Measurements from ENCODE around the gene DBR1. TPM values are rescaled to one million over a fixed set of nuclear protein-coding genes. Genes with fewer than 3 reads are reported as not detected.

The DBR1 gene
- total and polyA plus RNA-seq, 7 experiments from 2014 or later: 14.7 to 28.2 (median 20.8) TPM

DNA sequence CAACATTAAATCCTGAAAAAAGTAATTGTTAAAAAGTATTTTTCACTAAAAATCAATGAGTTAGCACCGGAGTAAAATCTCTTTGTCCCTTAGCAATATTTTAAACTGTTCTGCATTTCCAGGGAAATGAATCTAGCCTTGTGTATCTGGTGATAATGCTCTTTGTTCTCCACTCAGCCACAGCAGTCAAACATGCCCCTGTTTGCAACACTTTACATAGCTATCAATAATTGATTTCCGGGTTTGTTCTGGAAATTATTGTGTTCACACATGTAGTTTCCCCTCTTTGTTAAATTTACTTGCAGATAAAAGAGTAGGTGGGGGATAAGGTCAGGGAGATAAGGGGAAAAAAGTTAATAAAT, 38.9 kb downstream of the DBR1 start:
- CTCF ChIA-PET: no interaction called here
- H3K4me3 ChIP-seq (ENCODE audit: low read length): no peak overlapping the region
- no peaks in the 10 kb centered on the region for H3K4me1 ChIP-seq (ENCODE audit: control insufficient read depth in 2 of 2, insufficient read depth in 2 of 2, low read length in 2 of 2)

DNA sequence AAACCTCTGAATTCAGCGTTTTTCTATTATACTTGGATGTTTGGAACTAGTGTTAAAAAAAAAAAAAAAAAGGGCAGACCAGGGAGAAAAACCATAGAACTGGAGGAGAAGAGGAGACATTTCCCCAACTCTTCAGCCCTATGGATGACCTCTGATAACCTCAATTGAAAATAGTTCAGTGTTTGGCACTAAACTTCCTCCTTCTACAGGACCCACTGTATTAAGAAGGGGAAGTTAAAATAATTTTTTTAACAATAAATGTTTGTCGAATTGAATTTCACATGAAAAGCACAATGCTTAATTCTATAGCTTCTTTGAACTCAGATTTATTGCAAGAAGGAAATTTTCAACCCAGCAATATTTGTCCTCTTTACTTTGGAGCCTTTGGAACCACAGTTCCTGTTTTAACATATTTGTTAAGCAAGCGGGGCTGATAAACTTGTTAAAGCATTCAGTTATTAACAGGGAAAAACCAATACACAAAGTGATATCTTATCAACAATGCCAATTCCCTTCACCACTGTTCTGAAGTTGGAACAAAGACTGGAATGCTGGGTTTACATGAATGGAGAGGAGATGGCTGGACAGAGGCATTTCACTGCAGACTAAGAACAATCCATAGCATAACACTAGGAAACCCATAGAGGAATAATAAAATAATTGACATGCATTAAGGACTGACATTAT, 39.4 kb downstream of the DBR1 start:
- Histone ChIP-seq H3K4me1 (ENCODE audit: control insufficient read depth in 2 of 2, insufficient read depth in 2 of 2, low read length in 2 of 2) (no peaks in the 10 kb centered on the region), H3K27ac (ENCODE audit: low read depth, low read length) (no peak overlapping the region), H3K27me3 (ENCODE audit: control insufficient read depth in 2 of 2, insufficient read depth in 2 of 2, low read length in 2 of 2) (no peaks in the 10 kb centered on the region), H3K9me3 (ENCODE audit: control insufficient read depth in 2 of 3, low read length in 3 of 3) (no peaks in the 10 kb centered on the region), H3K4me3 (ENCODE audit: low read length) (no peak overlapping the region), H3K36me3 (ENCODE audit: control insufficient read depth in 2 of 3, insufficient read depth in 3 of 3, low read length in 3 of 3) (no peaks in the 10 kb centered on the region)
- Mint-ChIP-seq H3K4me1 (peaks cover 0 to 2% (median 0%) of the 10 kb centered on the region in 7 donors), H3K27ac (no peak overlapping the region), H3K9me3 (peaks cover 0 to 3% (median 0%) of the 10 kb centered on the region in 11 donors), H3K36me3 (no peaks in the 10 kb centered on the region), H3K4me3 (no peak overlapping the region), H3K27me3 (peaks cover 0 to 36% (median 7%) of the 10 kb centered on the region in 5 donors)
- intact Hi-C loops (cut with micrococcal nuclease): no loop called here
- no peak for DNase-seq
- peak; percentile 69 for ATAC-seq
- ChIA-PET CTCF (no interaction called here), POLR2A (no interaction called here)

More for the DNA sequence above, 38.9 kb downstream of the DBR1 start:
- H3K9me3 Mint-ChIP-seq: peaks cover 0 to 3% (median 0%) of the 10 kb centered on the region in 11 donors
- no peaks in the 10 kb centered on the region for H3K36me3 Mint-ChIP-seq
- H3K4me3 Mint-ChIP-seq: no peak overlapping the region
- POLR2A ChIA-PET: no interaction called here
- H3K27me3 Mint-ChIP-seq: peaks cover 0 to 34% (median 10%) of the 10 kb centered on the region in 5 donors
- H3K4me1 Mint-ChIP-seq: peaks cover 0 to 2% (median 0%) of the 10 kb centered on the region in 7 donors
- Histone ChIP-seq H3K36me3 (ENCODE audit: control insufficient read depth in 2 of 3, insufficient read depth in 3 of 3, low read length in 3 of 3) (no peaks in the 10 kb centered on the region), H3K27ac (ENCODE audit: low read depth, low read length) (no peak overlapping the region), H3K9me3 (ENCODE audit: control insufficient read depth in 2 of 3, low read length in 3 of 3) (no peaks in the 10 kb centered on the region), H3K27me3 (ENCODE audit: control insufficient read depth in 2 of 2, insufficient read depth in 2 of 2, low read length in 2 of 2) (no peaks in the 10 kb centered on the region)
- intact Hi-C loops (cut with micrococcal nuclease): no loop called here
- no peak for ATAC-seq
- H3K27ac Mint-ChIP-seq: no peak overlapping the region
- no peak for DNase-seq

DNA sequence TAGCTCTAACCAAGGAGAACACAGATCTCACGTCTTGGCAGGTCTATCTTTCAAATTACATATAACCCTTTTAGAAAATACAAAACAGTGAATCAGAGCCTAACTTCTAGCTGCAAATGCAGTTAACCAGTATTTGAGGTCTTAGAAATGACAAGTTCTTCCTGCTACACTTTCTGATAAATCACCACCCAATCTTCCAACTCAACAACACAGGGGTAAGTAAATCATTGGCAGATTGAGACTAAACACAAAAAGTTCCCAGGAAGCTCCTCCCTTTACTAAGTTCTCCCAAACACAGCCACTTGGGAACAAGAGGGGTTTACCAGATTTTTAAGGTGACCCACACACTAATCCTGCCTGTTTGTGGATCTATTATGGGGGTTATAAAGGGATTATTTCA, 42.5 kb downstream of the DBR1 start, which contains the start of gene A4GNT:
TSS of gene A4GNT (minus strand) at position 152 of the 400 bp plus-strand sequence. CDS start 1,134 bp downstream, outside the sequence.
- Mint-ChIP-seq H3K27ac (no peak within 1 kb of the TSS), H3K9me3 (no peaks in the 10 kb centered on the region), H3K27me3 (peaks cover 0 to 37% (median 7%) of the 10 kb centered on the region in 5 donors), H3K4me3 (no peak within 1 kb of the TSS), H3K4me1 (peaks cover 0 to 2% (median 0%) of the 10 kb centered on the region in 7 donors), H3K36me3 (no peaks in the 10 kb centered on the region)
- H3K4me3 ChIP-seq (ENCODE audit: low read length): no peak within 1 kb of the TSS
- H3K27me3 ChIP-seq (ENCODE audit: control insufficient read depth in 2 of 2, insufficient read depth in 2 of 2, low read length in 2 of 2): no peaks in the 10 kb centered on the region
- ATAC-seq (no peak), DNase-seq (no peak)
- H3K4me1 ChIP-seq (ENCODE audit: control insufficient read depth in 2 of 2, insufficient read depth in 2 of 2, low read length in 2 of 2): no peaks in the 10 kb centered on the region
- ChIA-PET POLR2A (no interaction called here), CTCF (interaction anchor here (0.8 kb wide), 1 partner anchor 1026 kb away, joined by 3 read pairs; no protein-coding TSS in a partner anchor)
- H3K9me3 ChIP-seq (ENCODE audit: control insufficient read depth in 2 of 3, low read length in 3 of 3): no peaks in the 10 kb centered on the region
- H3K27ac ChIP-seq (ENCODE audit: low read depth, low read length): no peak within 1 kb of the TSS
- intact Hi-C loops (cut with micrococcal nuclease): no loop called here
- no peaks in the 10 kb centered on the region for H3K36me3 ChIP-seq (ENCODE audit: control insufficient read depth in 2 of 3, insufficient read depth in 3 of 3, low read length in 3 of 3)

DNA sequence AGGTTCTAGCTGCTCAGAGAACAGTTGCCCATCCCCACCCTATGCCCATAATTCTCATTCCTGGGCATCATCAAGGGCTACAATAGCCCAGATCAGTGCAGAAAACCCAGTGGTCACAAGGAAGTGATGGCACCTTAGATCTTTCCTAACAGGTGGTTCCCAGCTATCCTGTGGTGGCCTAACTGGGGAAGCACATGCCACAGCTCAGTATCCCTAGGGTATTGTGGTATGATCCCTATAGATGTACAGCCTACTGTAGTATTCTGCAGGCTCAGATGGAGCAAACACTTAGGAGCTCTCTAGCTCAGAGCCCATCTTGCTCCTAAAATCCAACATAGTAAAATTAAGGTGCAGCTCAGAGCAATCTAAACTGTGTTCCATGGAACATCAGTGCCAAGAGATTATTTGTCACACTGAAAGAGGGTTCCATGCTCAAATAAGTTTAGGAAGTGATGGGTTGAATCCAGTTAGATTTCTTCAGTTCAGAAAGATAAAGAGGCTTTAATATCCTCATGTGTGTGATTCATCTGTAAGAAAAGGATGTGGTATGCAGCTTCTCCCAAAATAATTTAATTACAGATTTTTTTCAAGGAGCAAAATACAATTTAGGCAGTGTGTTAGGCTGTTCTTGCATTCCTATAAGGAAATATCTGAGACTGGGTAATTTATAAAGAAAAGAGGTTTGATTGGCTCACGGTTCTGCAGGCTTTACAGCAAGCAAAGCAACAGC, 46.9 kb downstream of the DBR1 start:
- Histone ChIP-seq H3K4me1 (ENCODE audit: control insufficient read depth in 2 of 2, insufficient read depth in 2 of 2, low read length in 2 of 2) (no peaks in the 10 kb centered on the region), H3K9me3 (ENCODE audit: control insufficient read depth in 2 of 3, low read length in 3 of 3) (no peaks in the 10 kb centered on the region), H3K4me3 (ENCODE audit: low read length) (no peak overlapping the region), H3K27ac (ENCODE audit: low read depth, low read length) (no peak overlapping the region), H3K36me3 (ENCODE audit: control insufficient read depth in 2 of 3, insufficient read depth in 3 of 3, low read length in 3 of 3) (no peaks in the 10 kb centered on the region), H3K27me3 (ENCODE audit: control insufficient read depth in 2 of 2, insufficient read depth in 2 of 2, low read length in 2 of 2) (no peaks in the 10 kb centered on the region)
- Mint-ChIP-seq H3K4me3 (no peak overlapping the region), H3K27me3 (peaks cover 0 to 21% (median 7%) of the 10 kb centered on the region in 5 donors), H3K36me3 (no peaks in the 10 kb centered on the region), H3K4me1 (peaks cover 0 to 5% (median 0%) of the 10 kb centered on the region in 7 donors), H3K9me3 (peaks cover 0 to 5% (median 1%) of the 10 kb centered on the region in 11 donors), H3K27ac (no peak overlapping the region)
- POLR2A ChIA-PET: no interaction called here
- DNase-seq (no peak), ATAC-seq (no peak)
- CTCF ChIA-PET: no interaction called here
- intact Hi-C loops (cut with micrococcal nuclease): no loop called here

DNA sequence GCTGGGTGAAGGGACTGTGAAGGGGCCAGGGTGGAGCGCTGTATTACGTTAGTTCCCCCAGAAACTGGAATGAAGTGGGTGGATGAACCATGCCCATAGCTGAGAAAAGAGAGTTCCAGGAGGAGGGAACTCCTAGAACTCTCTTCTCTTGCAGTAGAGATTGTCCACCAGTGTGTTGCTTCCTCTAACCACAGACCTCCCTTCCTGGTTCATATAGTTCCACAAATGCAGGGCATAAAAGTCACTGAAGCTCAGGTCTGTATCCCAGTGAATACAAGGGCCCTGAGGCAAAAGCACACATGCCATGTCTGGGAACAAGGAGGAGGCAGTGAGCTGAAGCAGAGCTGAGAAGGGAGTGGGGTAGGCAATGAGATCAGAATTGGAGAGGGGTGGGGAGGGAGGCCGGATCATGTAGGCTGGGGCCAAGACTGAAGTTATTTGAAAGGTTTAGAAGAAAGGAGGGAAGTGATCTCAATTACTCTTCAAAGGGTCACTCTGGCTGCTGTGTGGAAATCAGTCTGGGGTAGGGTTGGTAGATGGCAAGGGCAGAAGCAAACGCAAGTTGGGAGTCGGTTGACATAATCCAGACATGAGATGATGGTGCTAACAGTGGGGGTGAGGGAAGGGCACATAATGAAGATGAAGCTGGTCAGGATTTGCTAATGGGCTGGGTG, 49.0 kb downstream of the DBR1 start:
- ChIA-PET POLR2A (no interaction called here), CTCF (no interaction called here)
- peaks cover 4 to 24% (median 11%) of the 10 kb centered on the region in 5 donors for H3K27me3 Mint-ChIP-seq
- Histone ChIP-seq H3K27me3 (ENCODE audit: control insufficient read depth in 2 of 2, insufficient read depth in 2 of 2, low read length in 2 of 2) (no peaks in the 10 kb centered on the region), H3K27ac (ENCODE audit: low read depth, low read length) (no peak overlapping the region), H3K9me3 (ENCODE audit: control insufficient read depth in 2 of 3, low read length in 3 of 3) (no peaks in the 10 kb centered on the region), H3K36me3 (ENCODE audit: control insufficient read depth in 2 of 3, insufficient read depth in 3 of 3, low read length in 3 of 3) (no peaks in the 10 kb centered on the region), H3K4me3 (ENCODE audit: low read length) (no peak overlapping the region), H3K4me1 (ENCODE audit: control insufficient read depth in 2 of 2, insufficient read depth in 2 of 2, low read length in 2 of 2) (no peaks in the 10 kb centered on the region)
- peaks cover 0 to 5% (median 0%) of the 10 kb centered on the region in 7 donors for H3K4me1 Mint-ChIP-seq
- no peak overlapping the region for H3K27ac Mint-ChIP-seq
- H3K36me3 Mint-ChIP-seq: no peaks in the 10 kb centered on the region
- no peak for DNase-seq
- peak; percentile 52 for ATAC-seq
- intact Hi-C loops (cut with micrococcal nuclease): no loop called here
- peaks cover 0 to 5% (median 1%) of the 10 kb centered on the region in 11 donors for H3K9me3 Mint-ChIP-seq
- no peak overlapping the region for H3K4me3 Mint-ChIP-seq

DNA sequence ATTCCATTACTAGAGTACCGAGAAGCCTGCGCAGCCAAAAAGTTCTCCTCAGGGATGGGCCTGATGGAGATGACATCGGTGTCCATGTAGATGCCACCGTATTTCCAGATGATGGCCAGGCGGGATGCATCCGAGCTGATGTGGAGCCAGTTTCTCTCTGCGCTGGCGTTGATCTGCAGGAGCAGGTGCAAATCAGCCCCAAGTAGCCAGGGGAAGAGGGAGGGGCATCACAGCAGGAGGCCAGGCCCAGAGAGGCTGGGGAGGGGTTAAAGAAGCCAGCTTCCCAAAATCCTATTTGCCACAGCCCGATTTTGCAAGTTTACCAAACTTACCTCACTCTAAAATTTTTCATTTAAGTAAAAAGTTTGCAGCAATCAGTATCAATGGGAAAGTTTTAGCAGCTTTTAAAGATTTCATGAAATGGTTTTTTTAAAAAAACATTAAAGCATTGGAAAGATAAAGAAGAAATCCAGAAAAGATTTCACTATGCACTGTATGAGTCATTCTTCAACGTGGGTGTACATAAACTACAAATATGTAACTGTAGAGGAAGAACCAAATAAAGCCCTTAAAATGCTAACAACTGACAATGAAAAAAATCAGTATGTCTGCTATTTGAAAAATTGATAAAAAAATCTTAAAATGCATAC, 49.9 kb downstream of the DBR1 start:
- Mint-ChIP-seq H3K36me3 (no peaks in the 10 kb centered on the region), H3K9me3 (peaks cover 0 to 5% (median 1%) of the 10 kb centered on the region in 11 donors), H3K27ac (no peak overlapping the region), H3K4me3 (no peak overlapping the region), H3K27me3 (peaks cover 4 to 23% (median 12%) of the 10 kb centered on the region in 5 donors), H3K4me1 (peaks cover 0 to 5% (median 0%) of the 10 kb centered on the region in 7 donors)
- H3K36me3 ChIP-seq (ENCODE audit: control insufficient read depth in 2 of 3, insufficient read depth in 3 of 3, low read length in 3 of 3): no peaks in the 10 kb centered on the region
- no peaks in the 10 kb centered on the region for H3K9me3 ChIP-seq (ENCODE audit: control insufficient read depth in 2 of 3, low read length in 3 of 3)
- CTCF ChIA-PET: no interaction called here
- no peak overlapping the region for H3K4me3 ChIP-seq (ENCODE audit: low read length)
- no peaks in the 10 kb centered on the region for H3K27me3 ChIP-seq (ENCODE audit: control insufficient read depth in 2 of 2, insufficient read depth in 2 of 2, low read length in 2 of 2)
- H3K4me1 ChIP-seq (ENCODE audit: control insufficient read depth in 2 of 2, insufficient read depth in 2 of 2, low read length in 2 of 2): no peaks in the 10 kb centered on the region
- POLR2A ChIA-PET: no interaction called here
- no peak overlapping the region for H3K27ac ChIP-seq (ENCODE audit: low read depth, low read length)
- ATAC-seq (no peak), DNase-seq (no peak)
- intact Hi-C loops (cut with micrococcal nuclease): no loop called here

Measured in naive thymus-derived CD4-positive, alpha-beta T cell (primary cell).